Mesendoderm (in vitro differentiated cells): ENCODE results near the gene SCOC.
A peak's percentile ranks its signal among the peaks of the same experiment; 100 is the strongest.
"Not testable (repeated sequence)": the region's sequence is repeated elsewhere in the genome, so short reads cannot be mapped to it uniquely, and the experiment has no call there.

Experiments used
- DNase-seq: peaks from one replicate; pipeline ENCODE4 v3.0.0; 2013
- H2AK5ac ChIP-seq: 2 replicates; pipeline ENCODE4 v1.6.1; 2013; ENCODE audit warnings: low read length, inconsistent platforms
- H2BK120ac ChIP-seq: 2 replicates; pipeline ENCODE4 v1.6.1; 2013; ENCODE audit warnings: low read depth, mild to moderate bottlenecking, low read length, moderate library complexity, mixed read lengths
- H2BK15ac ChIP-seq: replicated peaks from 2 replicates; pipeline ENCODE4 v1.6.1; 2013; ENCODE audit warnings: low read depth, mild to moderate bottlenecking, moderate library complexity
- H2BK5ac ChIP-seq: 2 replicates; pipeline ENCODE4 v1.6.1; 2013; ENCODE audit warnings: low read length, inconsistent platforms
- H3K18ac ChIP-seq: 2 replicates; pipeline ENCODE4 v1.6.1; 2013; ENCODE audit warnings: mild to moderate bottlenecking, low read length, mixed read lengths
- H3K23ac ChIP-seq: one replicate; pipeline ENCODE4 v1.6.1; 2013; ENCODE audit warnings: low read length
- H3K27ac ChIP-seq: 2 replicates; pipeline ENCODE4 v1.5.1; 2013; ENCODE audit warnings: low read depth, mild to moderate bottlenecking, inconsistent platforms, low read length, moderate library complexity
- H3K27me3 ChIP-seq: 2 replicates; pipeline ENCODE4 v1.6.1; 2013; ENCODE audit warnings: low read length, control low read depth, mild to moderate bottlenecking, inconsistent platforms; ENCODE audit not compliant: insufficient read depth, poor library complexity
- H3K36me3 ChIP-seq: 2 replicates; pipeline ENCODE4 v1.6.1; 2013; ENCODE audit warnings: low read length, inconsistent platforms; ENCODE audit not compliant: control insufficient read depth, insufficient read depth
- H3K4ac ChIP-seq: one replicate; pipeline ENCODE4 v1.6.1; 2013; ENCODE audit warnings: low read depth, mild to moderate bottlenecking, low read length, moderate library complexity
- H3K4me1 ChIP-seq: 2 replicates; pipeline ENCODE4 v1.6.1; 2013; ENCODE audit warnings: low read depth, low read length, inconsistent platforms; ENCODE audit not compliant: control insufficient read depth
- H3K4me2 ChIP-seq: 2 replicates; pipeline ENCODE4 v1.6.1; 2013; ENCODE audit warnings: low read length
- H3K4me3 ChIP-seq: 2 replicates; pipeline ENCODE4 v1.5.1; 2013; ENCODE audit warnings: mild to moderate bottlenecking, low read length
- H3K56ac ChIP-seq: one replicate; pipeline ENCODE4 v1.6.1; 2013; ENCODE audit warnings: low read length
- H3K79me1 ChIP-seq: 2 replicates; pipeline ENCODE4 v1.6.1; 2013; ENCODE audit warnings: low read length, inconsistent platforms
- H3K79me2 ChIP-seq: 2 replicates; pipeline ENCODE4 v1.6.1; 2013; ENCODE audit warnings: mild to moderate bottlenecking, low read length; ENCODE audit not compliant: control insufficient read depth, insufficient read depth
- H3K9ac ChIP-seq: 2 replicates; pipeline ENCODE4 v1.6.1; 2013; ENCODE audit warnings: low read length, inconsistent platforms
- H4K5ac ChIP-seq: one replicate; pipeline ENCODE4 v1.6.1; 2013; ENCODE audit warnings: low read length
- H4K8ac ChIP-seq: one replicate; pipeline ENCODE4 v1.6.1; 2013; ENCODE audit warnings: low read depth, mild to moderate bottlenecking, control low read depth, low read length, moderate library complexity
- WGBS: extraction: QIAGEN DNeasy Blood & Tissue Kit; methylation state at CpG from one replicate; pipeline ENCODE4 v1.1.7; 2013; ENCODE audit warnings: low lambda C conversion rate, missing lambda C conversion rate; ENCODE audit not compliant: insufficient coverage; ENCODE audit errors: extremely low coverage; 5-methylcytosine and 5-hydroxymethylcytosine counted together

SCOC gene

GRCh38 chr4:140413130-140413969, 39.9 kb downstream of the SCOC start:
- not testable (repeated sequence) for H2AK5ac ChIP-seq, H4K8ac ChIP-seq, H3K9ac ChIP-seq, H3K4me3 ChIP-seq, H3K79me1 ChIP-seq, H3K36me3 ChIP-seq, H3K23ac ChIP-seq, H2BK120ac ChIP-seq, H3K27ac ChIP-seq, H3K4me2 ChIP-seq, H3K79me2 ChIP-seq, H3K18ac ChIP-seq, H3K56ac ChIP-seq, H3K4me1 ChIP-seq, H2BK5ac ChIP-seq, H4K5ac ChIP-seq, DNase-seq, H3K27me3 ChIP-seq, H3K4ac ChIP-seq, H2BK15ac ChIP-seq
- no CpG with 5 or more reads among the region's 32 CpGs for WGBS

DNA sequence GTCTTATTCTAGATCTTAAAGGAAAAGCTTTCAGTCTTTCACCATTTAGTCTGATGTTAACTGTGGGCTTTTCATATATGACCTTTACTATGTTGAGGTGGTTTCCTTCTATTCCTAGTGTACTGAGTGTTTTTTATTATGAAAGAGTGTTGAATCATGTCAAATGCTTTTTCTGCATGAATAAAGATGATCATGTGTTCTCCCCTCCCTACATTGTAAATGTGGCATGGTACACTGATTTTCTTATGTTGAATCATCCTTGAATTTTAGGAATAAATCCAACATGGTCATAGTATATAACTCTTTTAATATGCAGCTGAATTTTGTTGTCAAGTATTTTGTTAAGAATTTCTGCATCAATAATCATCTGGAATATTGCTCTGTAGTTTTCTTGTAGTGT, 49.7 kb downstream of the SCOC start:
- Histone ChIP-seq H4K5ac (no peak overlapping the region), H2BK120ac (no peak overlapping the region), H3K27ac (no peak overlapping the region)

GRCh38 chr4:140426610-140427105, 53.2 kb downstream of the SCOC start:
- H3K79me2 ChIP-seq = no peaks in the 10 kb centered on the region
- H3K79me1 ChIP-seq = no peaks in the 10 kb centered on the region
- no peak overlapping the region for H3K18ac ChIP-seq
- DNase-seq = peak; percentile 78
- H3K4ac ChIP-seq = no peak overlapping the region
- H3K23ac ChIP-seq = no peak overlapping the region
- no peak overlapping the region for H2BK5ac ChIP-seq
- peak overlapping the region; percentile 91 for H3K56ac ChIP-seq
- H3K4me2 ChIP-seq = peak overlapping the region; percentile 99
- peaks cover 3% of the 10 kb centered on the region for H3K4me1 ChIP-seq
- H3K9ac ChIP-seq = peak overlapping the region; percentile 75
- H3K4me3 ChIP-seq = peak overlapping the region; percentile 64
- no peak overlapping the region for H4K8ac ChIP-seq
- no peak overlapping the region for H3K27ac ChIP-seq
- H3K27me3 ChIP-seq = no peaks in the 10 kb centered on the region
- no peak overlapping the region for H2BK15ac ChIP-seq
- no peak overlapping the region for H4K5ac ChIP-seq
- H2BK120ac ChIP-seq = no peak overlapping the region
- no peaks in the 10 kb centered on the region for H3K36me3 ChIP-seq
- no CpG with 5 or more reads among the region's 23 CpGs for WGBS
- no peak overlapping the region for H2AK5ac ChIP-seq

More for the DNA sequence above, 49.7 kb downstream of the SCOC start:
- Histone ChIP-seq H3K79me2 (no peaks in the 10 kb centered on the region), H3K4me2 (no peak overlapping the region), H3K27me3 (no peaks in the 10 kb centered on the region), H3K4ac (no peak overlapping the region), H2AK5ac (no peak overlapping the region), H3K36me3 (no peaks in the 10 kb centered on the region), H3K4me3 (no peak overlapping the region), H3K4me1 (peaks cover 3% of the 10 kb centered on the region), H3K23ac (no peak overlapping the region), H3K56ac (no peak overlapping the region), H3K18ac (no peak overlapping the region), H3K9ac (no peak overlapping the region), H2BK15ac (no peak overlapping the region), H2BK5ac (no peak overlapping the region), H3K79me1 (no peaks in the 10 kb centered on the region), H4K8ac (no peak overlapping the region)
- no peak for DNase-seq

DNA sequence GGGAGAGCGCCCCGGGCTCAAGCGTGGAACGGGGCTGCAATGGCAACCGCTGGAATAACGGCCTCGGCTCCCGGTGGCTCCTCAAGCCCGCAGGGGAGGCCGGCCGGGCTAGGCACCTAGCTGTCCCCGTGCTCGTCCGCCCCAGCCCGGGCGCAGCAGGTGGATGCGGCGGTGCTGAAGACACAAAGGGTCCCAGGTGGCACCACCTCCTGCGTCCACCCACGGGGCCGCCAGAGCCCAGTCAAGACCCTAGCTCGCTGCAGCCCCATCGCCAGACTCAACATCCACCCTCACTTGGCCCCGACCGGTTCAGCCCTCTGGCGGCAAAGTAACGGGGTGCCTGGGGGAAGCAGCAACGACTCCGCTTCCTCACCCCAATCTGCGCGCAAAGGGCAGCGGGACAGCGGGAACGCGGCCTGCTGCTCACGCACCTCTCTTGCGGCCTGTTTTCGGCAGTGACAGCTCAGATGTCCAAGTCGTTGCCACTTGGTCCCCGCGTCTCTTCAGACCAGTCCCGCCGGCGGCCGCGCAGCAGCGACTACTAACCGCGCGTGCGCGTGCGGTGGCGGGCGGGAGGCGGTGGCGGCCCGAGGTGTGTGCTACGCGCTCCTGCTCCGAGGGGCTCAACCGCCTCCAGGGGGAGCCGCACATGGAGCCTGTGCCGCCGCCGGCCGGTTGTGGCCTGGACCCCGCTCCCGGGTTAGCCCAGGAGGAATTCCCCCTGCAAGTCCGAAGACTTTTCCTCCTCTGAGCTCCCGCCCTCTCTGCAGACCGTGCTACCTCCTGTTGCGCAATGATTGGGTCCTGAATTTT, 53.9 kb downstream of the SCOC start, which contains the start of gene CLGN:
Gene CLGN (minus strand): TSS at position 543 of the 813 bp plus-strand sequence. CDS start 14,570 bp downstream, outside the sequence.
- peak; percentile 94 for DNase-seq
- Histone ChIP-seq H3K79me2 (no peaks in the 10 kb centered on the region), H3K36me3 (no peaks in the 10 kb centered on the region), H2BK15ac (no peak within 1 kb of the TSS), H3K4me1 (peaks cover 3% of the 10 kb centered on the region), H4K8ac (no peak within 1 kb of the TSS), H3K9ac (peak within 1 kb of the TSS; percentile 75), H2AK5ac (no peak within 1 kb of the TSS), H3K4me2 (peak within 1 kb of the TSS; percentile 99), H3K18ac (no peak within 1 kb of the TSS), H3K4ac (no peak within 1 kb of the TSS), H3K79me1 (no peaks in the 10 kb centered on the region), H3K27ac (peak within 1 kb of the TSS; percentile 52), H4K5ac (no peak within 1 kb of the TSS), H3K56ac (peak within 1 kb of the TSS; percentile 91), H2BK5ac (no peak within 1 kb of the TSS), H3K23ac (no peak within 1 kb of the TSS), H3K27me3 (no peaks in the 10 kb centered on the region), H3K4me3 (peak within 1 kb of the TSS; percentile 64), H2BK120ac (no peak within 1 kb of the TSS)
- no CpG with 5 or more reads among the region's 73 CpGs for WGBS

DNA sequence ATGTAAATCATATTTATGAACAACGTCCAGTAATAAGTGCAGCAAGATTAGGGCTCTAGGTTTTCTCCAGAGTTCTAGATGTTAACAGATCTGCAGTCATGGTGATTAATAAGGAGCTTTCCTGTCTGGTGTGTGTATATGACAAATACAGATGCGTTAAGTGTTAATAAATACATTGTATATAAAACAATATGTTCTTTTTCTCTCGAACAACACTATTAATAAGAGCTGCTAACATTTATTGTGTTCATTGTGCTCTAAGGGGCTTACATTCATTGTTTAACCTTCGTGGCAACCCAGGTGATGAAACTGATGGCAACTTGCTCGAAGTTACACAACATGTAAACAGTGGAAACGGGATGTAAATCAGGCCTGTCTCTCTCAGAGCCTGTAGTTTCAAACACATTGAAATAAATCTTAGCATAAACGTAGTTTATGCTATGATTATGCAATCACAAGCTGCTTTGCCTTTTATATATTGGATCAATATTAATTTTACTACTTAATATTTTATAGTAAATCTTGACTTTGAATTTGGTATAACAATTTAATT, 54.5 kb downstream of the SCOC start:
- H3K36me3 ChIP-seq = no peaks in the 10 kb centered on the region
- no peak overlapping the region for H2BK15ac ChIP-seq
- H2BK120ac ChIP-seq = no peak overlapping the region
- peaks cover 3% of the 10 kb centered on the region for H3K4me1 ChIP-seq
- H4K5ac ChIP-seq = no peak overlapping the region
- no peak overlapping the region for H4K8ac ChIP-seq
- no peak overlapping the region for H3K27ac ChIP-seq
- no peak overlapping the region for H3K18ac ChIP-seq
- DNase-seq = peak; percentile 78
- WGBS = no CpG with 5 or more reads among the region's 7 CpGs
- H3K79me2 ChIP-seq = no peaks in the 10 kb centered on the region
- H3K4me2 ChIP-seq = peak overlapping the region; percentile 42
- H2AK5ac ChIP-seq = no peak overlapping the region
- no peaks in the 10 kb centered on the region for H3K27me3 ChIP-seq
- no peak overlapping the region for H3K4me3 ChIP-seq
- H3K56ac ChIP-seq = no peak overlapping the region
- no peaks in the 10 kb centered on the region for H3K79me1 ChIP-seq
- no peak overlapping the region for H2BK5ac ChIP-seq
- peak overlapping the region; percentile 52 for H3K9ac ChIP-seq
- H3K23ac ChIP-seq = no peak overlapping the region
- H3K4ac ChIP-seq = no peak overlapping the region
